A549 (cell line): ENCODE results near the gene ZPR1. TPM values are rescaled to one million over a fixed set of nuclear protein-coding genes. Genes with fewer than 3 reads are reported as not detected.
A peak's percentile ranks its signal among the peaks of the same experiment; 100 is the strongest.

Experiments
- ATAC-seq, 2 experiments: fragments of 200-7000 bp in 1 of 2; fragments of >200 bp in 1 of 2; cut with Nextera tagmentation in 1 of 2; cut with Tn5 transposase in 1 of 2; 3 replicates each; pipeline versions ENCODE4 v1.8.0 to v1.9.1; 2018 to 2020; ENCODE audit warnings: mild to moderate bottlenecking in 1 of 2, moderate library complexity in 1 of 2
- CTCF ChIA-PET: fragments of 300-600 bp; sonication (Branson Sonifier 250); formaldehyde crosslinking; extraction: SDS; loops from one replicate; lab custom pipeline; 2021; ENCODE audit warnings: antibody characterized with exemption, inconsistent platforms; lab: Yijun Ruan, JAX
- POLR2A ChIA-PET: fragments of 350-600 bp; formaldehyde crosslinking; extraction: SDS; loops from one replicate; lab custom pipeline; 2021; ENCODE audit warnings: antibody characterized with exemption, inconsistent platforms; lab: Yijun Ruan, JAX
- DNase-seq, 2 experiments: peaks; one replicate each; pipeline versions ENCODE4 v3.0.0 to v3.0.0-alpha.2; 2011 to 2016; ENCODE audit warnings: low read depth in 1 of 2, low spot score in 1 of 2
- FAIRE-seq: peaks from 2 replicates; lab custom pipeline; 2011; peaks lifted over from hg19 to GRCh38; lab: Jason Lieb, UNC
- H3K27ac ChIP-seq, 2 experiments: fragments of >200 bp; sonication (Bioruptor Twin); formaldehyde crosslinking; 3 replicates each; pipeline ENCODE4 v1.5.1; 2016 to 2017
- H3K4me1 ChIP-seq: fragments of >200 bp; sonication (Bioruptor Twin); formaldehyde crosslinking; 3 replicates; pipeline ENCODE4 v1.6.1; 2016
- H3K4me2 ChIP-seq: fragments of >200 bp; sonication (Bioruptor Twin); formaldehyde crosslinking; 3 replicates; pipeline ENCODE4 v1.6.1; 2016
- H3K4me3 ChIP-seq: fragments of >200 bp; sonication (Bioruptor Twin); formaldehyde crosslinking; 3 replicates; pipeline ENCODE4 v1.5.1; 2016
- H3K9me3 ChIP-seq: fragments of >200 bp; sonication (Bioruptor Twin); formaldehyde crosslinking; 3 replicates; pipeline ENCODE4 v1.6.1; 2016
- CBX8 ChIP-seq: fragments of 200-600 bp; sonication (generic); IDR thresholded peaks from 2 replicates; pipeline ENCODE4 v1.6.1; 2016
- CHD4 ChIP-seq: fragments of 200-600 bp; sonication (generic); IDR thresholded peaks from 2 replicates; pipeline ENCODE4 v1.6.1; 2016; ENCODE audit warnings: antibody characterized with exemption, mild to moderate bottlenecking, borderline replicate concordance
- EP300 ChIP-seq, 2 experiments: fragments of >200 bp; sonication (Bioruptor Twin); formaldehyde crosslinking; IDR thresholded peaks; 2 replicates in 1 of 2; 3 replicates in 1 of 2; pipeline ENCODE4 v1.6.1; 2016 to 2017
- ESRRA ChIP-seq: fragments of 150-350 bp; IDR thresholded peaks from 2 replicates; pipeline ENCODE4 v1.6.1; 2014; ENCODE audit warnings: mild to moderate bottlenecking, low read length, borderline replicate concordance
- FOSB ChIP-seq: fragments of 250-450 bp; sonication (Bioruptor Pico); IDR thresholded peaks from 2 replicates; pipeline ENCODE4 v1.5.0; 2020; ENCODE audit warnings: mild to moderate bottlenecking, moderate library complexity
- FOXS1 ChIP-seq: fragments of 250-450 bp; sonication (Bioruptor Pico); IDR thresholded peaks from 2 replicates; pipeline ENCODE4 v1.5.0; 2020; ENCODE audit warnings: mild to moderate bottlenecking, moderate library complexity
- HDAC2 ChIP-seq: fragments of 200-600 bp; sonication (generic); IDR thresholded peaks from 2 replicates; pipeline ENCODE4 v1.6.1; 2016
- HOXB5 ChIP-seq: fragments of 250-450 bp; sonication (Bioruptor Pico); IDR thresholded peaks from 2 replicates; pipeline ENCODE4 v1.5.0; 2020; ENCODE audit warnings: mild to moderate bottlenecking, moderate library complexity
- JUN ChIP-seq, 2 experiments: fragments of >200 bp; sonication (Bioruptor Twin); formaldehyde crosslinking; IDR thresholded peaks; 2 replicates in 1 of 2; 3 replicates in 1 of 2; pipeline ENCODE4 v1.6.1; 2016 to 2017
- JUNB ChIP-seq: fragments of >200 bp; sonication (Bioruptor Twin); formaldehyde crosslinking; IDR thresholded peaks from 2 replicates; pipeline ENCODE4 v1.6.1; 2016
- KDM1A ChIP-seq: fragments of 200-600 bp; sonication (generic); IDR thresholded peaks from 2 replicates; pipeline ENCODE4 v1.6.1; 2016; ENCODE audit warnings: low read depth, mild to moderate bottlenecking
- KDM5A ChIP-seq: fragments of 200-600 bp; sonication (generic); IDR thresholded peaks from 2 replicates; pipeline ENCODE4 v1.6.1; 2016; ENCODE audit warnings: antibody characterized with exemption, mild to moderate bottlenecking
- MAFK ChIP-seq: fragments of 450-650 bp; IDR thresholded peaks from 2 replicates; pipeline ENCODE4 v1.6.1; 2014; ENCODE audit not compliant: partially characterized antibody
- MAZ ChIP-seq: fragments of 150-350 bp; IDR thresholded peaks from 2 replicates; pipeline ENCODE4 v1.6.1; 2014; ENCODE audit warnings: antibody characterized with exemption, low read depth, low read length, borderline replicate concordance
- NPAS2 ChIP-seq: fragments of 250-450 bp; sonication (Bioruptor Pico); IDR thresholded peaks from 2 replicates; pipeline ENCODE4 v1.8.0; 2022; ENCODE audit warnings: mild to moderate bottlenecking, moderate library complexity, borderline replicate concordance
- NR3C1 ChIP-seq: fragments of >200 bp; sonication (Bioruptor Twin); formaldehyde crosslinking; IDR thresholded peaks from 3 replicates; pipeline ENCODE4 v1.6.1; 2017
- PHF8 ChIP-seq: fragments of 200-600 bp; sonication (generic); IDR thresholded peaks from 2 replicates; pipeline ENCODE4 v1.6.1; 2016; ENCODE audit warnings: low read depth, mild to moderate bottlenecking, antibody characterized with exemption, moderate library complexity, borderline replicate concordance
- POLR2A ChIP-seq: IDR thresholded peaks from 2 replicates; pipeline ENCODE4 v1.6.1; 2012; ENCODE audit warnings: mild to moderate bottlenecking, low read length
- POLR2AphosphoS2 ChIP-seq: conservative IDR thresholded peaks from 2 replicates; pipeline ENCODE4 v1.6.1; 2012; ENCODE audit warnings: low read length, improper control_type of control experiment, inconsistent platforms
- RAD21 ChIP-seq, 2 experiments: fragments of >200 bp in 1 of 2; sonication (Bioruptor Twin) in 1 of 2; formaldehyde crosslinking in 1 of 2; IDR thresholded peaks in 1 of 2; conservative IDR thresholded peaks in 1 of 2; 2 replicates in 1 of 2; 3 replicates in 1 of 2; pipeline ENCODE4 v1.6.1; 2012 to 2018; ENCODE audit warnings: inconsistent platforms in 1 of 2
- RARB ChIP-seq: fragments of 250-450 bp; sonication (Bioruptor Pico); IDR thresholded peaks from 2 replicates; pipeline ENCODE4 v1.8.0; 2021; ENCODE audit warnings: mild to moderate bottlenecking, moderate library complexity
- RCOR1 ChIP-seq: fragments of 150-350 bp; IDR thresholded peaks from 2 replicates; pipeline ENCODE4 v1.6.1; 2014; ENCODE audit warnings: antibody characterized with exemption, low read length, low read depth
- RFX5 ChIP-seq: fragments of 450-650 bp; IDR thresholded peaks from 2 replicates; pipeline ENCODE4 v1.7.1; 2014; ENCODE audit warnings: antibody characterized with exemption, mild to moderate bottlenecking, moderate library complexity
- TFCP2L1 ChIP-seq: fragments of 250-450 bp; sonication (Bioruptor Pico); IDR thresholded peaks from 2 replicates; pipeline ENCODE4 v1.5.0; 2021; ENCODE audit warnings: mild to moderate bottlenecking
- ZC3H11A ChIP-seq: fragments of 450-650 bp; IDR thresholded peaks from 2 replicates; pipeline ENCODE4 v1.6.1; 2014; ENCODE audit warnings: antibody characterized with exemption, mild to moderate bottlenecking
- ZSCAN20 ChIP-seq: fragments of 250-450 bp; sonication (Bioruptor Pico); IDR thresholded peaks from 2 replicates; pipeline ENCODE4 v1.8.0; 2022; ENCODE audit warnings: mild to moderate bottlenecking, moderate library complexity
- WGBS: methylation state at CpG from one replicate; pipeline ENCODE4 v1.1.6; 2017; ENCODE audit errors: missing lambda C conversion rate; 5-methylcytosine and 5-hydroxymethylcytosine counted together
- polyA plus RNA-seq, 4 experiments: library from polyadenylated mRNA; depleted of rRNA in 3 of 4; stranded (reverse); fragments of >200 nt; fragmentation: RNase III in 1 of 4; extraction: RNeasy Plus Mini Kit Qiagen cat#74134 plus additional on column Dnase treatment in 1 of 4; gene quantifications; 2 replicates in 3 of 4; 3 replicates in 1 of 4; pipeline ENCODE4 v1.2.3, GENCODE V29; 2011 to 2017
- TF ChIP-seq, protein P1 (sequence below): fragments of >200 bp; sonication (Bioruptor Twin); formaldehyde crosslinking; IDR thresholded peaks from 3 replicates; pipeline ENCODE4 v1.6.1; 2016
- TF ChIP-seq, protein P2 (sequence below): IDR thresholded peaks from 2 replicates; pipeline ENCODE4 v1.6.1; 2012

ZPR1 gene
- polyA plus RNA-seq, 2 of the 4 experiments (the other 2 are of a cell fraction): 44.1 to 65.6 TPM

DNA sequence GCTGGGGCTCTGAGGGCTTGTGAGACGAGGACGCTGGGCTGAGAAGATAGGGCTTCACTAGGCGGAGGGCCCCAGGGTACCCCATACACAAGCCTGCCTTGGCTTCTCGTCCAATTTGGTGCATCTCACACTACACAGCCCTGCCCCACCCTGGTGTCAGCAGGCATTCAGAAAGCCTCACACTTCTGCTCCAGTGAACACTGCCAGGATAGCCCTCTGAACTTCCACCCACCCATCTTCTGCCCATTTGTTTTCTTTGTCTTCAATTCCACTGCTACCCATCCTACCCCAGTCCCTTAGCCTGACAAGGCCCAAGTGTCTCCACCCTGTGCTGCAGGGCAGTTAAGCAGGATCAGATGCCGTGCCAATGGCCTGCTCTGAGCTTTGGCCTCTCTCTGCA is 13.2 kb downstream of the ZPR1 start:
- H3K9me3 ChIP-seq: no peaks in the 10 kb centered on the region
- ATAC-seq (no peak), DNase-seq (no peak), FAIRE-seq (no peak)
- no peak overlapping the region for H3K4me3 ChIP-seq
- no peak overlapping the region; the same call in 2 of the 3 replicates for H3K4me2 ChIP-seq
- CTCF ChIA-PET: interaction anchor here (1.0 kb wide), 1 partner anchor 61 kb away, joined by 3 read pairs; no protein-coding TSS in a partner anchor
- POLR2A ChIA-PET: interaction anchor here (1.5 kb wide), 1 partner anchor 14 kb away, joined by 4 read pairs; the partner anchor contains the start of gene ZPR1
- peaks cover 15% of the 10 kb centered on the region; the same call in 2 of the 3 replicates for H3K4me1 ChIP-seq
- TF ChIP-seq CHD4: no peak
- TF ChIP-seq PHF8: no peak
- TF ChIP-seq RARB (CRISPR knock-in tag): no peak
- TF ChIP-seq FOXS1 (CRISPR knock-in tag): no peak
- no peak for TF ChIP-seq NR3C1
- H3K27ac ChIP-seq: no peak overlapping the region
- 88% methylated on average over 5 of the region's 5 CpGs for WGBS

DNA sequence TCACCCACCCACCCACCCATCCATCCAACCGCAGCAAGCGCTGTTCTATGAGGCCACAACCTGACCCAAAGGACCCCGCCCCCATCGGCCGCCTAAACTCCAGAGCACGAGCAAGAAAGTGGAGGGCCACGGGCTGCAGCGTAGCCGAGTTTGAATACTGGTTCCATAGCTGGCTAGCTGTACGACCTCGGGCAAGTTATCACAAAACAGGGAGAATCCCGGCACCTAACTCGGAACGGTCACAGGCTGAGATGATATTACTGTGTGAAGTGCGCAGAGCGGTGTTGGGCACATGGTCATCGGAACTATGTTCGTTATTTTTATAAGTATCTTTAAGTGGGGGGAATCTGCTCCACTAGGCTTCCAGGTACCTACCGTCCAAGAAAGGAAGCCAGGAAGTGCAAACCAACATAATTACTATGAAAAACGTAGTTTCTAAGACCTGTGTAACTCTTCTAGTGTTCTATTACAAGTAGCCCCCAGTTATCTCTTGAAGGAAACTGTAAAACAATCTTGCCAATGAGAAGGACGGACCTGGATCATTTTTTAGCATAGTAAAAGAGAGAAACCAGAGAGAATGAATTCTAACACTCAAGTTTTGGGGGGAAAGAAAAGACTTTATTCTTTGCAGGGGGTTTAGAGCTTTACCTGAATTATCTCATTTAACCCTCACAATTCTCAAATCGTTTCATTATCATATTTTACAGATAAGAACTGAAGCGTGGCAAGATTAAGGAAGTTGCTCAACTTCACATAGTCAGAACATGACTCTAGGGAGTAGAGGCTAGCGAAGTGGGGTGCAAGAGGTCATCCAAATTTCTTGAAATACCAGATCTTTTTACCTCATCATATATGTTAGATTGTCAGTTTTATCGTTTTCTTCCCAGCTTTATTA is 14.4 kb downstream of the ZPR1 start:
- H3K27ac ChIP-seq: peak overlapping the region; percentile 96 to 100
- CTCF ChIA-PET: interaction anchor here (1.0 to 1.3 kb wide), 3 partner anchors 16 to 63 kb away, joined by 3 to 4 read pairs (median 3); no protein-coding TSS in a partner anchor
- no peak for DNase-seq
- no peak for FAIRE-seq
- no peaks in the 10 kb centered on the region for H3K9me3 ChIP-seq
- TF ChIP-seq ZC3H11A (no peak), JUN (IDR thresholded peaks at IDR 0.05) (peak in 1 of 2 experiments; percentile 62; a peak in 1 of 5 replicates), NPAS2 (CRISPR knock-in tag) (no peak), HOXB5 (no peak), POLR2A (no peak), ZSCAN20 (CRISPR knock-in tag) (no peak)
- TF ChIP-seq, protein P1, sequence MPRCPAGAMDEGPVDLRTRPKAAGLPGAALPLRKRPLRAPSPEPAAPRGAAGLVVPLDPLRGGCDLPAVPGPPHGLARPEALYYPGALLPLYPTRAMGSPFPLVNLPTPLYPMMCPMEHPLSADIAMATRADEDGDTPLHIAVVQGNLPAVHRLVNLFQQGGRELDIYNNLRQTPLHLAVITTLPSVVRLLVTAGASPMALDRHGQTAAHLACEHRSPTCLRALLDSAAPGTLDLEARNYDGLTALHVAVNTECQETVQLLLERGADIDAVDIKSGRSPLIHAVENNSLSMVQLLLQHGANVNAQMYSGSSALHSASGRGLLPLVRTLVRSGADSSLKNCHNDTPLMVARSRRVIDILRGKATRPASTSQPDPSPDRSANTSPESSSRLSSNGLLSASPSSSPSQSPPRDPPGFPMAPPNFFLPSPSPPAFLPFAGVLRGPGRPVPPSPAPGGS: 0 out of 3 replicates have a peak, but pooled peaks have one; percentile 51
- TF ChIP-seq, protein P2, sequence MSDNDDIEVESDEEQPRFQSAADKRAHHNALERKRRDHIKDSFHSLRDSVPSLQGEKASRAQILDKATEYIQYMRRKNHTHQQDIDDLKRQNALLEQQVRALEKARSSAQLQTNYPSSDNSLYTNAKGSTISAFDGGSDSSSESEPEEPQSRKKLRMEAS: 0 out of 2 replicates have a peak, but pooled peaks have one; percentile 10
- H3K4me3 ChIP-seq: peak overlapping the region; percentile 63
- 11% methylated on average over 16 of the region's 25 CpGs for WGBS
- peak; percentile 78 to 82 for ATAC-seq
- peaks cover 15% of the 10 kb centered on the region; the same call in 2 of the 3 replicates for H3K4me1 ChIP-seq
- POLR2A ChIA-PET: interaction anchor here (0.5 to 1.7 kb wide), 4 partner anchors 10 to 407 kb away, joined by 3 to 6 read pairs (median 5); partner anchors contain the start of gene ZPR1
- H3K4me2 ChIP-seq: peak overlapping the region; percentile 81

DNA sequence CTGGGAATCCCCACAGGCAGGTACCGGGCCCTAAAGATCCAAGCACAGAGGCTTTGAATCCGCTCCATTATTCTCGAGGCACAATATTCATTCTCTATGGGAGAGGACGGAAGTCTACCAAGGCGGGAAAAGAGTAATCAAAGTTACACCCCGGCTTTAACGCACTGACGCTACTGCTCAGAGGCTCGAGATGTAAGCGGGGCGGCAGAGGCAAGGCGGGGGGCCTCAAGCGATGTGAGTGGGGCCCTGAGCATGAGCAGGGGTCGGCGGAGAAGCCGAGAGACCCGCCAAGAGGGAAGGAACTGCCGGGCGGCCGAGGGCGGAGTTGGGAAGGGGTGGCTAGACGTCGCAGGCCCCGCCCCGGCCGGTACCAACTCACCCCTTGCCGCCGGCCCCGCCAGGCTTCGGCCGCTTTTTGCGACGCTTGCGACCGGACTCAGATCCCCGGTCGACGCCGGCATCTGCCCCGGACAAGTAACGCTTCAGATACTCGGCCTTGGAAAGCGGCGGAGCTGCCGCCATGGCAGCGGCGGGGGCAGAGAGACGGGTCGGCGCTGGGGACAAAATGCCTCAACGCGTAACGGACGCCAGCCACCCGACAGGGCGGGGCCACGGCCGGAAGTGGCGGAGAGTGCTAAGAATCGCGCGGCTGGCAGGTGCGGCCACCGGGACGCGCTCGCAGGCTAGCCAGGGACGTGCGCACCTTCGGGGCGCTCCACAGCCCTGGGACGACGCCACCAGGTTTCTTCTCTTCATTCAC is 15.2 kb downstream of the ZPR1 start, which contains the start of gene BUD13:
Gene BUD13, minus strand, starts transcription at position 545 of the 760 bp plus-strand sequence. Its CDS starts 23 bp downstream, at position 522.
- peak; percentile 77 to 89 for DNase-seq
- Histone ChIP-seq H3K4me2 (peak within 1 kb of the TSS; percentile 87), H3K4me1 (peaks cover 15% of the 10 kb centered on the region; the same call in 2 of the 3 replicates), H3K9me3 (no peaks in the 10 kb centered on the region), H3K27ac (peak within 1 kb of the TSS; percentile 96 to 100), H3K4me3 (peak within 1 kb of the TSS; percentile 63)
- CTCF ChIA-PET: interaction anchor here (1.0 to 1.5 kb wide), 2 partner anchors 30 to 63 kb away, joined by 3 to 4 read pairs; no protein-coding TSS in a partner anchor
- FAIRE-seq: no peak
- 3% methylated on average over 35 of the region's 73 CpGs for WGBS
- peak; percentile 91 to 94 for ATAC-seq
- POLR2A ChIA-PET: interaction anchor here (1.3 to 1.7 kb wide), 2 partner anchors 15 to 63 kb away, joined by 5 to 6 read pairs; partner anchors contain the start of gene ZPR1
- TF ChIP-seq, protein P1: peak; percentile 78; the same call in 2 of the 3 replicates
- no peak; the same call in 1 of the 2 replicates for TF ChIP-seq KDM5A
- no peak for TF ChIP-seq CBX8
- peak; percentile 80 for TF ChIP-seq POLR2A
- peak; percentile 69; the same call in 1 of the 2 replicates for TF ChIP-seq PHF8
- no peak for TF ChIP-seq HOXB5
- no peak for TF ChIP-seq FOXS1 (CRISPR knock-in tag)
- no peak for TF ChIP-seq JUNB
- no peak for TF ChIP-seq KDM1A
- no peak for TF ChIP-seq RCOR1
- TF ChIP-seq, protein P2: peak; percentile 88
- no peak for TF ChIP-seq ESRRA
- TF ChIP-seq MAFK: no peak
- TF ChIP-seq CHD4: no peak
- no peak for TF ChIP-seq RAD21 (conservative IDR thresholded peaks at IDR 0.05 in 1 of 2, IDR thresholded peaks at IDR 0.05 in 1 of 2)
- TF ChIP-seq FOSB: no peak
- no peak for TF ChIP-seq RFX5
- peak; percentile 80 for TF ChIP-seq MAZ
- TF ChIP-seq JUN (IDR thresholded peaks at IDR 0.05): peak; percentile 74 to 89; a peak in 4 of 5 replicates
- TF ChIP-seq HDAC2: no peak
- TF ChIP-seq TFCP2L1 (CRISPR knock-in tag): no peak
- no peak for TF ChIP-seq POLR2AphosphoS2
- TF ChIP-seq EP300 (IDR thresholded peaks at IDR 0.05): peak in 1 of 2 experiments; percentile 15; a peak in 1 of 5 replicates
